T-helper 1 cell treated with Interleukin-12 subunit alpha and Interleukin-12 subunit beta and Interleukin-4 antibody, amounts not matched to agents 30 μg/mL and 1 μg/mL, for 36 hours (primary cell): ENCODE data around the gene BTNL9.
"Not testable (repeated sequence)": the region's sequence is repeated elsewhere in the genome, so short reads cannot be mapped to it uniquely, and the experiment has no call there.

Experiments
- H3K27ac Mint-ChIP-seq: one replicate; pipeline ENCODE4 v1.8.0; 2021; ENCODE audit warnings: mild to moderate bottlenecking, mixed read lengths
- H3K27me3 Mint-ChIP-seq: one replicate; pipeline ENCODE4 v1.8.0; 2021; ENCODE audit warnings: low read depth, mixed read lengths
- H3K36me3 Mint-ChIP-seq: one replicate; pipeline ENCODE4 v1.8.0; 2021; ENCODE audit warnings: low read depth, mixed read lengths
- H3K4me1 Mint-ChIP-seq: one replicate; pipeline ENCODE4 v1.8.0; 2021; ENCODE audit warnings: low read depth, mixed read lengths
- H3K4me3 Mint-ChIP-seq: one replicate; pipeline ENCODE4 v1.8.0; 2021; ENCODE audit warnings: mild to moderate bottlenecking, moderate library complexity, mixed read lengths
- H3K9me3 Mint-ChIP-seq: one replicate; pipeline ENCODE4 v1.8.0; 2021; ENCODE audit warnings: mixed read lengths

Gene BTNL9

GRCh38 chr5:181062631-181063030, 22.6 kb downstream of the BTNL9 start:
- no peaks in the 10 kb centered on the region for H3K9me3 Mint-ChIP-seq
- no peak overlapping the region for H3K4me3 Mint-ChIP-seq
- H3K27ac Mint-ChIP-seq: no peak overlapping the region
- H3K4me1 Mint-ChIP-seq: no peaks in the 10 kb centered on the region
- H3K27me3 Mint-ChIP-seq: peaks cover 59% of the 10 kb centered on the region
- no peaks in the 10 kb centered on the region for H3K36me3 Mint-ChIP-seq

GRCh38 chr5:181063514-181063913, 23.4 kb downstream of the BTNL9 start:
- H3K4me1 Mint-ChIP-seq: no peaks in the 10 kb centered on the region
- no peak overlapping the region for H3K4me3 Mint-ChIP-seq
- H3K27ac Mint-ChIP-seq: no peak overlapping the region
- no peaks in the 10 kb centered on the region for H3K9me3 Mint-ChIP-seq
- peaks cover 61% of the 10 kb centered on the region for H3K27me3 Mint-ChIP-seq
- no peaks in the 10 kb centered on the region for H3K36me3 Mint-ChIP-seq

GRCh38 chr5:181064987-181065386, 24.9 kb downstream of the BTNL9 start:
- H3K4me3 Mint-ChIP-seq: no peak overlapping the region
- H3K27ac Mint-ChIP-seq: no peak overlapping the region

DNA sequence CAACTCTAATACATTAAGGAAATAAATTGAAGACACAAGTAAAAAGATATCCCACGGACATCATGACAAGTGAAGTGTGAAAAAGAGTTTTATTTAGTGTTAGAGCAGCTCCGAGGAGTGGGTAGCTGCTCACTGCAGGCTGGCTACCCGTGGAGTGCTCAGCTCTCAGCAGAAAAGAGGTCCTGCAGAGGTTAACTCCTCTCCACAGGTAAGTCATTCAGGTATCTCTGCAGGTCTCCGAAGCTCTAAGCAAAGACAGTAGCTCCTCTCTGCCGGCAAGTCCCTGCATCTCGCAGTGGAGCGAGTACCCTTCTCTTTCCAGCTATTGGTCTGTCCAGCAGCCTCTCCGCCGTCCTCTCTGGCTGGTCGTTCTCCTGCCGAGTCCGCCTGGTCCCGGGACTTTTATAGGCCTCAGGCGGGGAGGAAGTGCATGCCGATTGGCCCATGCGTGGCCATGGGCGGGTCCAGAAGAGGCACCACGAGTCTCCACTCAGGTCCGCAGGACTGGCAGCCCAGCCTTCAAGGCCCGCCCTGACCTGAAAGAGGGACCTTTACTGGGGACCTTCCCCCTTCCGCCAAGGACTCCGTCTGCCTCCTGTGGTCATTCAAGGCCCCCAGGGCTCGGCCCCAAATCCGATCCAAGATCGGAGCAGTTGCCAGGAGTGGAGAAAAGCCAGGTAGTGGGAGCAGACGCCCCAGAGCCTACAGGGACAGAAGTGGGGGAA, 29.9 kb downstream of the BTNL9 start:
- Mint-ChIP-seq H3K4me3 (no peak overlapping the region), H3K27ac (no peak overlapping the region), H3K36me3 (no peaks in the 10 kb centered on the region), H3K4me1 (no peaks in the 10 kb centered on the region), H3K9me3 (no peaks in the 10 kb centered on the region), H3K27me3 (peaks cover 33% of the 10 kb centered on the region)

More at GRCh38 chr5:181064987-181065386, 24.9 kb downstream of the BTNL9 start:
- H3K36me3 Mint-ChIP-seq: no peaks in the 10 kb centered on the region
- no peaks in the 10 kb centered on the region for H3K9me3 Mint-ChIP-seq
- H3K27me3 Mint-ChIP-seq: peaks cover 64% of the 10 kb centered on the region
- H3K4me1 Mint-ChIP-seq: no peaks in the 10 kb centered on the region

- no peaks in the 10 kb centered on the region for H3K4me1 Mint-ChIP-seq
- no peak overlapping the region for H3K27ac Mint-ChIP-seq
- no peaks in the 10 kb centered on the region for H3K36me3 Mint-ChIP-seq
- peaks cover 33% of the 10 kb centered on the region for H3K27me3 Mint-ChIP-seq
- H3K4me3 Mint-ChIP-seq: no peak overlapping the region
- H3K9me3 Mint-ChIP-seq: no peaks in the 10 kb centered on the region
Observed at GRCh38 chr5:181070523-181070922, 30.5 kb downstream of the BTNL9 start.

DNA sequence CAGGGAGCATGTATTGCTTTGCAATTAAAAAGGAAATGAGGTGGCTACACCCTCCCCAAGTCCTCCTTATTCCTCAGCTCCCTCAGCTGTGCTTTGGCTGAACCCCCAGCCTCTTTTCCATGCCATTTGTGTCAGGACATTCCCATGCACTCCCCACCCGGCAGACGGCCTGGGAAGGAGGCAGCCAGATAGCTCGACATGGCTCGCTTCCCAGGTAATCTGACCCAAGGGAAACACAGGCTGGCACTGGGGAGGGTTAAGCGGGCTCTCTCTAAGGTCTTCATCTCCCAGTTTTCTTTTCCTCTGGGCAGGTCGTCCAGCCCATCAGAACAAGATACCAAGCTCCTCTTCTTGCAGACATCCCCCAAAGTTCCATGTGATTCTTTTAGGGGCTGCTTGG, 31.2 kb downstream of the BTNL9 start:
- Mint-ChIP-seq H3K27ac (no peak overlapping the region), H3K36me3 (no peaks in the 10 kb centered on the region), H3K4me3 (no peak overlapping the region), H3K27me3 (peaks cover 33% of the 10 kb centered on the region), H3K9me3 (no peaks in the 10 kb centered on the region), H3K4me1 (no peaks in the 10 kb centered on the region)

DNA sequence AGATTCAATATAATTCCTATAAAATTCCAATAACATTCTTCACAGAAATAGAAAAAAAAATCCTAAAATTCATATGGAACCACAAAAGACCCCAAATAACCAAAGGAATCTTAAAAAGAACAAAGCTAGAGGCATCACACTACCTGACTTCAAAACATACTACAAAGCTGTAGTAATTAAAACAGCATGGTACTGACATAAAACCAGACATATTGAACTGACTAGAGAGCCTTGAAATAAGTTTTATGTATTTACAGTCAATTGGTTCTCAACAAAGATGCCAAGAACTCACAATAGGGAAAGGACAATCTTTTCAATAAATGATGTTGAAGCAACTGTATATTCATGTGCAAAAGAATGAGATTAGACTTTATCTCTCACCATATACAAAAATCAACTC, 36.9 kb downstream of the BTNL9 start:
- Mint-ChIP-seq H3K4me1 (no peaks in the 10 kb centered on the region), H3K27ac (no peak overlapping the region), H3K9me3 (peaks cover 4% of the 10 kb centered on the region), H3K36me3 (no peaks in the 10 kb centered on the region), H3K27me3 (peaks cover 6% of the 10 kb centered on the region), H3K4me3 (no peak overlapping the region)

DNA sequence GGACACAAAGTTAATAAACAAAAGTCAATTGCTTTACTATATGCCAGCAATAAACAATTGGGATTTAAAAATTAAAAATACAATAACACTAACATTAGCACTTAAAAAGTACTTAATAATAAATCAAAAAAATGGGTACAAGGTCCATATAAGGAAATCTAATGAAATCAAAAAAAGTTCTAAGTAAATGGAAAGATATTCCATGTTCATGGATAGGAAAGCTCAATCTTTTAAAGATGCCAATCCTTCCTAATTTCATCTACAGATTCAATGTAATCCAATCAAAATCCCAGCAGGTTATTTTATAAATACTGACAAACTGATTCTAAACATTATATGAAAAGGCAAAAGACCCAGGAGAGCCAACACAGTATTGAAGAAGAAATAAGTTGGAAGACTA, 41.9 kb downstream of the BTNL9 start:
- no peak overlapping the region for H3K27ac Mint-ChIP-seq
- peaks cover 3% of the 10 kb centered on the region for H3K9me3 Mint-ChIP-seq
- no peak overlapping the region for H3K4me3 Mint-ChIP-seq
- H3K4me1 Mint-ChIP-seq: no peaks in the 10 kb centered on the region
- H3K27me3 Mint-ChIP-seq: peaks cover 36% of the 10 kb centered on the region
- no peaks in the 10 kb centered on the region for H3K36me3 Mint-ChIP-seq

- no peaks in the 10 kb centered on the region for H3K9me3 Mint-ChIP-seq
- H3K4me3 Mint-ChIP-seq: no peak overlapping the region
- no peak overlapping the region for H3K27ac Mint-ChIP-seq
- no peaks in the 10 kb centered on the region for H3K4me1 Mint-ChIP-seq
- H3K36me3 Mint-ChIP-seq: no peaks in the 10 kb centered on the region
- H3K27me3 Mint-ChIP-seq: peaks cover 35% of the 10 kb centered on the region
Observed at GRCh38 chr5:181084621-181085195, 44.6 kb downstream of the BTNL9 start.

DNA sequence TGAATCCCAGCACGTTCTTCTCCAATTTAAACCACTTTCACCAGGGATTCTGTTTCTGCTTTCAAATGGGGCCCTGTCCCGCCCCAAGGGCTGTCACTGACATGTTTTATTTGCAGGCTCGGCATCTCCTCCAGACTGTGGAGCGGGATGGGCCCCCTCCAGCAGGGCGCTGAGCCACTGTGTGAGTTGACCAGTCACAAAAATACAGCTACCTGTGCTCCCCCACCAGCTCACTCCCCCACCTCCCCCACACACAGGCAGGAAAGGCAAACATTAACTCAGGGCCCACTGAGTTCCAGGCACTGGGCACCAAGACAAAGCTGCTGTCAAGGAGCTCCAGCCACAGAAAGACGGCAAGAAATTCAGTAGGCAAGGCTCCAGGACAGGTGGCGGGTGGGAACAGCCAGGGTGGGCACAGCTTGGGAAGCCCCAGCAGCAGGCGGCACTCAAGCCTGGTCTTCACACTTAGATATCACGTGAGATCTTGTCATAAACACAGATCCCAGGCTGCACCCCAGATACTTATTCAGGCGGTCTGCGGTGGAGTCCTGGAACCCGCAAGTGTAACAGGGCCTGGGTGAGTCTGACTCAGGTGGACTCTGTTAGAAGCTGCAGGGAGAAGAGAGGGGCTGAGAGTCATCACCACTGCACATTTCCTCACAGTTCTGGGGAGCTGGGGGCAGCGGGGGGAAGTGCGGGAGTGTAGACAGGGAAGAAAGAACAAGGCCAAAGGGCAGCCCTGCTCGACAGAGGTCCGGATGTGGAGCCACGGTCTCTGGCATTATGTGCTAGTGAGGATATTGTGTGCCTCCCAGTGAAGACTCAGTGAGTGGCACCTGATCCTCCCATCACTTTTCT, 46.2 kb downstream of the BTNL9 start:
- Mint-ChIP-seq H3K4me1 (no peaks in the 10 kb centered on the region), H3K27me3 (peaks cover 34% of the 10 kb centered on the region), H3K4me3 (no peak overlapping the region), H3K27ac (no peak overlapping the region), H3K36me3 (no peaks in the 10 kb centered on the region), H3K9me3 (no peaks in the 10 kb centered on the region)

DNA sequence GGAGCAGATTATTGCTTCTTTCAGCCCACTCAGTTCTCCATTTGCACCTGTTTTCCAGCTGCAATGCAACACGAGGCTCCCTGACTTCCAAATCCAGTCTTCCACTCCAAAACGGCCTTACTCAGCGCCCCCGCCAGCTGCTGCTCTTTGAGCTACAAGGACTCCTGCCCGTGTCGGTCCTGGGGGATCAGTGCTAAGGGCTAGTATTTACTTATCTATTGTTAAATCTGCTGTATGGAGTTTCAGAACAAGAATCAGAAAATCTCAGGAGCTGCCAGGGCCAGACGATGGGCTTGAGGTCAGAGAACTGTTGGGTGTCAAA, 46.8 kb downstream of the BTNL9 start:
- Mint-ChIP-seq H3K4me3 (no peak overlapping the region), H3K27me3 (peaks cover 34% of the 10 kb centered on the region), H3K27ac (no peak overlapping the region), H3K9me3 (no peaks in the 10 kb centered on the region), H3K36me3 (no peaks in the 10 kb centered on the region), H3K4me1 (no peaks in the 10 kb centered on the region)

DNA sequence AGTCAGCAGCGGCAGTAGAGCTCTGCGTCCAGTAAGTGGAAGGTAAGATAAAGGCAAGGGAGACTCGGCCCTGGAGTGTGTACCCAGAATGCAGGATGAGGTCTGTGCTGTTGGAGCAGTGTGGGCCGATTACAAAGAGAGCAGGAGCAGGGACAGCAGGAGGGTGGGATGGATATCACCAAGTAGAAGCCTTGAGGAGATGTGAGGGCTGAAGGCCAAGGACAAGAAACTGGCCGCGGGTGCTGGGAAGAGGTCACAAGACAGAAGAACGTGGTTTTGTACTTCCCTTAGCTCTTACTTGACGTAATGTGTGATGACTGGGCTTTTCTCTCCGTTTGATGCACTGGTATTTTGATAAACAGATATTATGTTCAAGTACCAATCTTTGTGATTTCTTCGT, 47.2 kb downstream of the BTNL9 start:
- no peak overlapping the region for H3K4me3 Mint-ChIP-seq
- no peaks in the 10 kb centered on the region for H3K9me3 Mint-ChIP-seq
- no peaks in the 10 kb centered on the region for H3K4me1 Mint-ChIP-seq
- H3K27ac Mint-ChIP-seq: no peak overlapping the region
- H3K36me3 Mint-ChIP-seq: no peaks in the 10 kb centered on the region
- H3K27me3 Mint-ChIP-seq: peaks cover 31% of the 10 kb centered on the region

- H3K9me3 Mint-ChIP-seq: no peaks in the 10 kb centered on the region
- H3K27ac Mint-ChIP-seq: no peak overlapping the region
- H3K4me1 Mint-ChIP-seq: no peaks in the 10 kb centered on the region
- no peak overlapping the region for H3K4me3 Mint-ChIP-seq
- H3K36me3 Mint-ChIP-seq: no peaks in the 10 kb centered on the region
- H3K27me3 Mint-ChIP-seq: peaks cover 26% of the 10 kb centered on the region
Observed at GRCh38 chr5:181088289-181088688, 48.2 kb downstream of the BTNL9 start.

GRCh38 chr5:181092428-181092827, 52.4 kb downstream of the BTNL9 start:
- H3K9me3 Mint-ChIP-seq: no peaks in the 10 kb centered on the region
- no peaks in the 10 kb centered on the region for H3K36me3 Mint-ChIP-seq
- H3K4me1 Mint-ChIP-seq: no peaks in the 10 kb centered on the region
- no peak overlapping the region for H3K4me3 Mint-ChIP-seq
- peaks cover 3% of the 10 kb centered on the region for H3K27me3 Mint-ChIP-seq
- H3K27ac Mint-ChIP-seq: no peak overlapping the region

DNA sequence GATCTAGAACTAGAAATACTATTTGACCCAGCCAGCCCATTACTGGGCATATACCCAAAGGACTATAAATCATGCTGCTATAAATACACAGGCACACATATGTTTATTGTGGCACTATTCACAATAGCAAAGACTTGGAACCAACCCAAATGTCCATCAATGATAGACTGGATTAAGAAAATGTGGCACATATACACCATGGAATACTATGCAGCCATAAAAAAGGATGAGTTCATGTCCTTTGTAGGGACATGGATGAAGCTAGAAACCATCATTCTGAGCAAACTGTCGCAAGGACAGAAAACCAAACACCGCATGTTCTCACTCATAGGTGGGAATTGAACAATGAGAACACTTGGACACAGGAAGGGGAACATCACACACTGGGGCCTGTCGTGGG, 55.1 kb downstream of the BTNL9 start:
- H3K27ac Mint-ChIP-seq, H3K4me3 Mint-ChIP-seq: not testable (repeated sequence)

More for the DNA sequence above, 55.1 kb downstream of the BTNL9 start:
- H3K4me1 Mint-ChIP-seq, H3K36me3 Mint-ChIP-seq, H3K9me3 Mint-ChIP-seq: not testable (repeated sequence)
- peaks cover 16% of the 10 kb centered on the region for H3K27me3 Mint-ChIP-seq
